SH-SY5Y (cell line): Measurements from ENCODE around the gene NSMCE4A.

Source experiments
- GATA2 ChIP-seq: IDR thresholded peaks from 2 replicates; pipeline ENCODE4 v1.6.1; 2011; ENCODE audit warnings: mild to moderate bottlenecking, low read depth, low read length
- GATA3 ChIP-seq: IDR thresholded peaks from 2 replicates; pipeline ENCODE4 v1.6.1; 2011; ENCODE audit warnings: low read depth, mild to moderate bottlenecking, low read length, moderate library complexity

DNA sequence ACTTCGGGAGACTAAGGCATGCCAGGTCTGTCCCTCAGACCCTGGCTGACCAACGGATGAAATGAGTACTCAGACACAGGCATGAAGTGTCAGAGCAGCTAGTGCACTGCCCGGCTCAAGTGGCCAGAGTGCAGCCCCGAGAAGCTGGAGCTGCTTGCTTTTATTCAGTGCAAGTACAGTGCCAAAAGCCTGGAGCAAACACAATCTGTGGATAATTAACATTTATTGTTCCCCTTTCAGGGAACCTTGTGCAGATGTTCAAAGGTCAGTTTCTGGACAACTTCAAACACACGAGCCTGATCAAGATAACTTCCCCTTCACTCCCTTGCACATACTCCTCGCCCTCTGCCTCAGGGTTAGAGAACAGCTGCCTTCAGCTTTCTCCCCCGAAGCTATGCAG is 39.3 kb downstream of the NSMCE4A start:
- peak; percentile 87 for TF ChIP-seq GATA2
- TF ChIP-seq GATA3, result 0 out of 2 replicates have a peak, but pooled peaks have one; percentile 44
